ENCODE results near the gene CORO1C.

- TF ChIP-seq CTCF (IDR thresholded peaks at IDR 0.05 in 2 of 3, conservative IDR thresholded peaks at IDR 0.05 in 1 of 3; ENCODE audit: borderline replicate concordance in 1 of 3, insufficient read depth in 1 of 3, low read depth in 2 of 3, low read length in 2 of 3), result no peak
- TF ChIP-seq CEBPB (IDR thresholded peaks at IDR 0.05; ENCODE audit: low read depth), result no peak
- no peak for TF ChIP-seq SP1 (IDR thresholded peaks at IDR 0.05; ENCODE audit: low read depth)
- no peak for TF ChIP-seq RAD21 (IDR thresholded peaks at IDR 0.05; ENCODE audit: low read depth)
- TF ChIP-seq TCF7L2 (IDR thresholded peaks at IDR 0.05; ENCODE audit: borderline replicate concordance, extremely low read depth, insufficient read depth, insufficient read length), result no peak
- no peak for TF ChIP-seq POLR2A (IDR thresholded peaks at IDR 0.05; ENCODE audit: borderline replicate concordance, extremely low read depth, insufficient read depth, insufficient read length)
- no peak for TF ChIP-seq SIN3A (IDR thresholded peaks at IDR 0.05; ENCODE audit: low read depth)
- no peak for TF ChIP-seq ZBTB33 (IDR thresholded peaks at IDR 0.05; ENCODE audit: extremely low read depth, insufficient replicate concordance, low read length)
These were observed 93.9 kb downstream of the CORO1C start for GRCh38 chr12:108637222-108637971.

All from HCT116 (cell line).